NK-92 treated with Interleukin-12 subunit alpha and Interleukin-12 subunit beta, amount 100 ng/mL, for 24 hours (cell line): Measurements from ENCODE around the gene NBR1.
A peak's percentile ranks its signal among the peaks of the same experiment; 100 is the strongest.
"Not testable (repeated sequence)": the region's sequence is repeated elsewhere in the genome, so short reads cannot be mapped to it uniquely, and the experiment has no call there.

Experiments used
- DNase-seq: peaks from one replicate; lab custom pipeline; 2025; lab: John Stamatoyannopoulos, UW

The NBR1 gene

GRCh38 chr17:43153197-43153835, 17.7 kb upstream of the NBR1 start:
- DNase-seq, result not testable (repeated sequence)

- DNase-seq, result no peak
These were observed 15.3 kb upstream of the NBR1 start for GRCh38 chr17:43155666-43156065.

GRCh38 chr17:43159232-43159631, 11.8 kb upstream of the NBR1 start:
- not testable (repeated sequence) for DNase-seq

- not testable (repeated sequence) for DNase-seq
These were observed 11.1 kb upstream of the NBR1 start for GRCh38 chr17:43159957-43160356.

- not testable (repeated sequence) for DNase-seq
These were observed 5.0 kb upstream of the NBR1 start for GRCh38 chr17:43165971-43166370.

GRCh38 chr17:43169561-43170139, 1.4 kb upstream of the NBR1 start:
- DNase-seq, result no peak

GRCh38 chr17:43170140-43170765, 761 bp upstream of the NBR1 start:
- DNase-seq, result peak; percentile 83

GRCh38 chr17:43171586-43172487, 823 bp downstream of the NBR1 start:
- DNase-seq, result no peak

GRCh38 chr17:43175213-43176118, 4.5 kb downstream of the NBR1 start:
- no peak for DNase-seq

GRCh38 chr17:43176119-43176570, 5.1 kb downstream of the NBR1 start:
- DNase-seq, result no peak

GRCh38 chr17:43183921-43184320, 12.9 kb downstream of the NBR1 start:
- no peak for DNase-seq

GRCh38 chr17:43186656-43187055, 15.6 kb downstream of the NBR1 start:
- not testable (repeated sequence) for DNase-seq

GRCh38 chr17:43193251-43193650, 22.2 kb downstream of the NBR1 start:
- DNase-seq, result no peak

GRCh38 chr17:43199633-43200032, 28.6 kb downstream of the NBR1 start:
- no peak for DNase-seq

GRCh38 chr17:43200127-43200526, 29.1 kb downstream of the NBR1 start:
- DNase-seq, result no peak

GRCh38 chr17:43203013-43203412, 32.0 kb downstream of the NBR1 start:
- DNase-seq, result not testable (repeated sequence)

GRCh38 chr17:43210576-43210975, 39.6 kb downstream of the NBR1 start:
- no peak for DNase-seq

- DNase-seq, result no peak
These were observed 40.1 kb downstream of the NBR1 start for GRCh38 chr17:43211123-43211479.

GRCh38 chr17:43211480-43212402, 40.7 kb downstream of the NBR1 start, which contains the start of gene TMEM106A:
Gene TMEM106A (plus strand): TSS chr17:43211875. CDS start chr17:43213042, 1,167 bp downstream.
- DNase-seq, result peak; percentile 59
